ENCODE results near the gene ESM1. TPM values are rescaled to one million over a fixed set of nuclear protein-coding genes. Genes with fewer than 3 reads are reported as not detected.
A peak's percentile ranks its signal among the peaks of the same experiment; 100 is the strongest.
"Not testable (repeated sequence)": the region's sequence is repeated elsewhere in the genome, so short reads cannot be mapped to it uniquely, and the experiment has no call there.

Gene ESM1
- polyA plus RNA-seq, 3 donors from 2014 or later = 0.74 to 0.96 TPM; not detected in 1

- not testable (repeated sequence) for H3K27me3 Mint-ChIP-seq (ENCODE audit: low read depth in 3 of 3); DNase-seq; H3K9me3 Mint-ChIP-seq; H3K36me3 Mint-ChIP-seq
- Mint-ChIP-seq H3K4me1 (peaks cover 13 to 29% of the 10 kb centered on the region in 2 donors), H3K27ac (peak overlapping the region in 4 of 6 donors; percentile 9 to 85 (median 58)), H3K4me3 (peak overlapping the region in 3 of 5 donors; percentile 13 to 31 (median 31))
These were observed 16.8 kb upstream of the ESM1 start for GRCh38 chr5:55002166-55002565.

DNA sequence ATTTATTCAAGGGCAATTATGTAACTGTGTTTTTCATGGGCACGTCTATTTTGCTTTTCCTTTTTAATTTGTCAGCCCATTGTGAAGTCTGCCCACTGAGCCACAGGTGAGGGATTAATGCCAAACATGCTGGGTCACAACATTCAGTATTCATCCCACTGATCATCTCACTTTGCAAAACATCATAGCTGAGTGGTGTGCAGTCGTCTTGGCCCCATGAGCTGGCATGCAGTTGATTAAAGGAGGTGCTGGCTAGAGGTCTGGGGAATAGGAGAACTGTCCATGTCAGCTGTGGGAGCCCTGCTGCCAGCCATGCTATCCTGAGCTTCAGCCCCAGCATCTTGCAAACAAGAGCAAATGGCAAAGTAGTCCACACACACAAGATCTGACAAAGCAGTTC is 11.7 kb upstream of the ESM1 start:
- Mint-ChIP-seq H3K27ac (no peak overlapping the region), H3K27me3 (ENCODE audit: low read depth in 3 of 3) (peaks cover 0 to 5% (median 2%) of the 10 kb centered on the region in 3 donors), H3K4me3 (no peak overlapping the region), H3K9me3 (no peaks in the 10 kb centered on the region), H3K36me3 (peaks cover 0 to 4% (median 0%) of the 10 kb centered on the region in 3 donors), H3K4me1 (peaks cover 41 to 60% of the 10 kb centered on the region in 2 donors)
- no peak for DNase-seq

- Mint-ChIP-seq H3K9me3 (no peaks in the 10 kb centered on the region), H3K4me3 (no peak overlapping the region), H3K4me1 (peaks cover 37 to 58% of the 10 kb centered on the region in 2 donors), H3K27me3 (ENCODE audit: low read depth in 3 of 3) (peaks cover 0 to 5% (median 2%) of the 10 kb centered on the region in 3 donors), H3K27ac (no peak overlapping the region), H3K36me3 (peaks cover 0 to 4% (median 0%) of the 10 kb centered on the region in 3 donors)
- DNase-seq = no peak
These were observed 11.1 kb upstream of the ESM1 start for GRCh38 chr5:54996466-54996865.

DNA sequence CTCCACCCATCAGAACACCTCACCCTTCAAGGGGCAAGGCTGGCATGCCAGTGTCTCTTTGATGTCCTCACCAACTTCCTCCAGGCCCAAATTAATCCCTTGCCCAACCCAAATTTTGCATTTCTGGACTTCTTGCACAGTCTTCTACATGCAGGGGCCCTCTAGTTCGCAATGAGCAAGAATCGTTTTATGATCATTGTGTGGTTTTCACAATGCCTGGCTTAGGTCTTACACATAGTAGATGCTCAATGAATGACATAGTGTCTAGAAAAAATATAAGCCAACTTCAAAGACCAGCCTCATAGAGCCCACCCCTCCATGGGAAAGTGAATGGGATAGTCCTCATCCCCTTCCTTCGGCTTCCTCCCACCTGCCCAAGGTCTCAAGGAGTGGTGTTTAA is 9.8 kb upstream of the ESM1 start:
- Mint-ChIP-seq H3K27ac (peak overlapping the region; percentile 39 to 91 (median 84)), H3K9me3 (no peaks in the 10 kb centered on the region), H3K4me1 (peaks cover 46 to 66% of the 10 kb centered on the region in 2 donors), H3K36me3 (peaks cover 0 to 4% (median 0%) of the 10 kb centered on the region in 3 donors), H3K27me3 (ENCODE audit: low read depth in 3 of 3) (peaks cover 0 to 5% (median 2%) of the 10 kb centered on the region in 3 donors), H3K4me3 (peak overlapping the region; percentile 46 to 80 (median 74))
- no peak for DNase-seq

- DNase-seq = peak; percentile 28 to 45 (median 43)
- Mint-ChIP-seq H3K27me3 (ENCODE audit: low read depth in 3 of 3) (peaks cover 0 to 5% (median 2%) of the 10 kb centered on the region in 3 donors), H3K36me3 (peaks cover 0 to 4% (median 0%) of the 10 kb centered on the region in 3 donors), H3K27ac (peak overlapping the region in 5 of 6 donors; percentile 39 to 88 (median 83)), H3K4me3 (peak overlapping the region; percentile 46 to 80 (median 74)), H3K9me3 (no peaks in the 10 kb centered on the region), H3K4me1 (peaks cover 51 to 72% of the 10 kb centered on the region in 2 donors)
These were observed 9.2 kb upstream of the ESM1 start for GRCh38 chr5:54994628-54995027.

- DNase-seq = no peak
- no peaks in the 10 kb centered on the region for H3K9me3 Mint-ChIP-seq
- H3K27ac Mint-ChIP-seq = peak overlapping the region; percentile 39 to 92 (median 78)
- peaks cover 64 to 85% of the 10 kb centered on the region in 2 donors for H3K4me1 Mint-ChIP-seq
- peaks cover 0 to 4% (median 0%) of the 10 kb centered on the region in 3 donors for H3K36me3 Mint-ChIP-seq
- H3K27me3 Mint-ChIP-seq (ENCODE audit: low read depth in 3 of 3) = peaks cover 0 to 2% (median 1%) of the 10 kb centered on the region in 3 donors
- peak overlapping the region; percentile 1 to 57 (median 26) for H3K4me3 Mint-ChIP-seq
These were observed 7.9 kb upstream of the ESM1 start for GRCh38 chr5:54993318-54993717.

GRCh38 chr5:54991416-54991815 is 6.0 kb upstream of the ESM1 start:
- Mint-ChIP-seq H3K4me3 (no peak overlapping the region), H3K27ac (peak overlapping the region in 1 of 6 donors; percentile 6), H3K36me3 (peaks cover 0 to 4% (median 0%) of the 10 kb centered on the region in 3 donors), H3K27me3 (ENCODE audit: low read depth in 3 of 3) (peaks cover 0 to 2% (median 1%) of the 10 kb centered on the region in 3 donors), H3K9me3 (no peaks in the 10 kb centered on the region), H3K4me1 (peaks cover 78 to 95% of the 10 kb centered on the region in 2 donors)
- no peak for DNase-seq

GRCh38 chr5:54990841-54991258 is 5.5 kb upstream of the ESM1 start:
- peaks cover 0 to 4% (median 0%) of the 10 kb centered on the region in 3 donors for H3K36me3 Mint-ChIP-seq
- H3K27ac Mint-ChIP-seq = peak overlapping the region in 4 of 6 donors; percentile 5 to 61 (median 34)

GRCh38 chr5:54988817-54989216 is 3.4 kb upstream of the ESM1 start:
- peak in 1 of 3 donors; percentile 26 for DNase-seq
- peaks cover 77 to 92% of the 10 kb centered on the region in 2 donors for H3K4me1 Mint-ChIP-seq
- peak overlapping the region in 5 of 6 donors; percentile 22 to 69 (median 50) for H3K27ac Mint-ChIP-seq

More at GRCh38 chr5:54990841-54991258, 5.5 kb upstream of the ESM1 start:
- peak overlapping the region in 3 of 5 donors; percentile 13 to 55 (median 40) for H3K4me3 Mint-ChIP-seq
- H3K27me3 Mint-ChIP-seq (ENCODE audit: low read depth in 3 of 3) = peaks cover 0 to 2% (median 1%) of the 10 kb centered on the region in 3 donors
- H3K9me3 Mint-ChIP-seq = no peaks in the 10 kb centered on the region
- DNase-seq = no peak
- H3K4me1 Mint-ChIP-seq = peaks cover 82 to 95% of the 10 kb centered on the region in 2 donors

DNA sequence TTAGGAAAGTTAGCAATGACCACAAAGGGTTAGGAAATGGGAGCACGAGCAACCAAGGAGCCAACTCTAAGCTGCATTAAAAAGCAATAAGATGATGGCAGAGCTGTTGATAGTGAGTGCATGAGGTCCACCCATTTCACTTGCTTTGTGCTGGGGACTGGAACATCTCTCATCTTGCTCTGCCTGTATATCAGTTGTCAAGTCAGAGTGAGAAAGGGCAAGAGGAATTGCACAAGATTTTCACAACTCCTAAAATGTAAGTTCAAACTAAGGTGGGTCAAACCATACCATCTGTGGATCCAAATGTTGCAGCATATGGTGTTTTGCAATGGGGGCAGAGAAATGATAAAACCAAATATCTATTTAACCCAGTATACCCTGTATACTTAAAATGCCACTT is 2.8 kb upstream of the ESM1 start:
- Mint-ChIP-seq H3K36me3 (peaks cover 0 to 2% (median 0%) of the 10 kb centered on the region in 3 donors), H3K27ac (peak overlapping the region in 4 of 6 donors; percentile 11 to 69 (median 43)), H3K4me1 (peaks cover 77 to 92% of the 10 kb centered on the region in 2 donors), H3K9me3 (no peaks in the 10 kb centered on the region), H3K4me3 (peak overlapping the region; percentile 5 to 69 (median 23)), H3K27me3 (ENCODE audit: low read depth in 3 of 3) (no peaks in the 10 kb centered on the region)
- DNase-seq = no peak

More at GRCh38 chr5:54988817-54989216, 3.4 kb upstream of the ESM1 start:
- H3K4me3 Mint-ChIP-seq = peak overlapping the region; percentile 23 to 69 (median 50)
- H3K9me3 Mint-ChIP-seq = no peaks in the 10 kb centered on the region
- H3K36me3 Mint-ChIP-seq = peaks cover 0 to 4% (median 0%) of the 10 kb centered on the region in 3 donors
- no peaks in the 10 kb centered on the region for H3K27me3 Mint-ChIP-seq (ENCODE audit: low read depth in 3 of 3)

- peak overlapping the region in 3 of 6 donors; percentile 48 to 71 (median 54) for H3K27ac Mint-ChIP-seq
- peaks cover 72 to 87% of the 10 kb centered on the region in 2 donors for H3K4me1 Mint-ChIP-seq
- H3K36me3 Mint-ChIP-seq = peaks cover 0 to under 1% (median 0%) of the 10 kb centered on the region in 3 donors
- H3K27me3 Mint-ChIP-seq (ENCODE audit: low read depth in 3 of 3) = no peaks in the 10 kb centered on the region
- H3K9me3 Mint-ChIP-seq = no peaks in the 10 kb centered on the region
- H3K4me3 Mint-ChIP-seq = peak overlapping the region in 3 of 5 donors; percentile 3 to 87 (median 20)
- DNase-seq = no peak
These were observed 869 bp upstream of the ESM1 start for GRCh38 chr5:54986269-54986654.

- H3K9me3 Mint-ChIP-seq = no peaks in the 10 kb centered on the region
- H3K27ac Mint-ChIP-seq = no peak overlapping the region
- H3K4me3 Mint-ChIP-seq = no peak overlapping the region
- H3K36me3 Mint-ChIP-seq = peaks cover 3 to 4% (median 3%) of the 10 kb centered on the region in 3 donors
- no peaks in the 10 kb centered on the region for H3K27me3 Mint-ChIP-seq (ENCODE audit: low read depth in 3 of 3)
- no peak for DNase-seq
- H3K4me1 Mint-ChIP-seq = peaks cover 34 to 46% of the 10 kb centered on the region in 2 donors
These were observed 3.5 kb downstream of the ESM1 start for GRCh38 chr5:54981928-54982327.

GRCh38 chr5:54975701-54976100 is 9.7 kb downstream of the ESM1 start:
- H3K36me3 Mint-ChIP-seq = peaks cover 4 to 11% (median 4%) of the 10 kb centered on the region in 3 donors
- H3K4me3 Mint-ChIP-seq = no peak overlapping the region
- H3K27ac Mint-ChIP-seq = peak overlapping the region in 1 of 6 donors; percentile 46
- H3K4me1 Mint-ChIP-seq = no peaks in the 10 kb centered on the region
- H3K9me3 Mint-ChIP-seq = no peaks in the 10 kb centered on the region
- H3K27me3 Mint-ChIP-seq (ENCODE audit: low read depth in 3 of 3) = peaks cover 0 to 4% (median 1%) of the 10 kb centered on the region in 3 donors
- DNase-seq = no peak
